ENCODE results near the gene NUCB2. TPM values are rescaled to one million over a fixed set of nuclear protein-coding genes. Genes with fewer than 3 reads are reported as not detected.

The NUCB2 gene
- total and polyA plus RNA-seq, 2 of the 13 experiments (the other 11 are each of a cell fraction or from before 2014, with no cell fraction given), result 54.2 to 82.4 TPM

DNA sequence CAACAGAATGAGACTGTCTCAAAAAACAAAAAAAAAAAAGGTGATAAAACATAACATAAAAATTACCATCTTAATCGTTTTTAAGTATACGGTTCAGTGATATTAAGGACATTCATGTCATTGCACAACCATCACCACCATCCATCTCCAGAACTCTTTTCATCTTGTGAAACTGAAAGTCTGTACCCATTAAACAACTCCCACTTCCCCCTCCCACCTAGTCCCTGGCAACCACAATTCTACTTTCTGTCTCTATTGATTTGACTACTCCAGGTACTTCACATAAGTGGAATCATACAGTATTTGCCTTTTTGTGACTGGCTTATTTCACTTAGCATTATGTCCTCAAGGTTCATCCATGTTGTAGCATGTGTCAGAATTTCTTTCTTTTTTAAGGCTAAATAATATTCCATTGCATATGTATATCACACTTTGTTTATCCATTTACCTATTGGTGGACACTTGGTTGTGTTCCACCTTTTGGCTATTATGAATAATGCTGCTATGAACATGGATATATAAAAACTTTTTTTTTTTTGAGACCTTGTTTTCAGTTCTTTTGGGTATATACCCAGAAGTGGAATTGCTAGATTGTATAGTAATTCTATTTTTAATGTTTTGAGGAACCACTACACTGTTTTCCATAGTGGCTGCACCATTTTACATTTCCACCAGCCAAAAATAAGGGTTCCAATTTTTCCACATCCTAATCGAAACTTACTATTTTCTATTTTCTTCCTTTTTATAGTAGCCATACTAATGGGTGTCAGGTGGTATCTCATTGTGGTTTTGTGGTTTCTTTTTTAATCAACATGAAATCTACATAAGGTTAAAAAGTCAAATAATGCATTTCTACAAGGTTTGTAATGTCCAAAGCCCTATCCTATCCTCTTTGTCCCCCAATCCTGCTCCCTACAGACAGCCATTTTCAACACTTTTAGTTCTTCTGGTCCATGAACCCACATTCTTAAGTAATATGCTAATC lies 45.4 kb upstream of the NUCB2 start:
- no peak overlapping the region for H3K27ac ChIP-seq (ENCODE audit: extremely low read length, insufficient read depth, low read length)
- no peak overlapping the region for H3K4me3 ChIP-seq (replicated peaks in 1 of 3; ENCODE audit: insufficient read depth in 1 of 3, low read depth in 2 of 3, low read length in 3 of 3)
- TF ChIP-seq, protein P1, sequence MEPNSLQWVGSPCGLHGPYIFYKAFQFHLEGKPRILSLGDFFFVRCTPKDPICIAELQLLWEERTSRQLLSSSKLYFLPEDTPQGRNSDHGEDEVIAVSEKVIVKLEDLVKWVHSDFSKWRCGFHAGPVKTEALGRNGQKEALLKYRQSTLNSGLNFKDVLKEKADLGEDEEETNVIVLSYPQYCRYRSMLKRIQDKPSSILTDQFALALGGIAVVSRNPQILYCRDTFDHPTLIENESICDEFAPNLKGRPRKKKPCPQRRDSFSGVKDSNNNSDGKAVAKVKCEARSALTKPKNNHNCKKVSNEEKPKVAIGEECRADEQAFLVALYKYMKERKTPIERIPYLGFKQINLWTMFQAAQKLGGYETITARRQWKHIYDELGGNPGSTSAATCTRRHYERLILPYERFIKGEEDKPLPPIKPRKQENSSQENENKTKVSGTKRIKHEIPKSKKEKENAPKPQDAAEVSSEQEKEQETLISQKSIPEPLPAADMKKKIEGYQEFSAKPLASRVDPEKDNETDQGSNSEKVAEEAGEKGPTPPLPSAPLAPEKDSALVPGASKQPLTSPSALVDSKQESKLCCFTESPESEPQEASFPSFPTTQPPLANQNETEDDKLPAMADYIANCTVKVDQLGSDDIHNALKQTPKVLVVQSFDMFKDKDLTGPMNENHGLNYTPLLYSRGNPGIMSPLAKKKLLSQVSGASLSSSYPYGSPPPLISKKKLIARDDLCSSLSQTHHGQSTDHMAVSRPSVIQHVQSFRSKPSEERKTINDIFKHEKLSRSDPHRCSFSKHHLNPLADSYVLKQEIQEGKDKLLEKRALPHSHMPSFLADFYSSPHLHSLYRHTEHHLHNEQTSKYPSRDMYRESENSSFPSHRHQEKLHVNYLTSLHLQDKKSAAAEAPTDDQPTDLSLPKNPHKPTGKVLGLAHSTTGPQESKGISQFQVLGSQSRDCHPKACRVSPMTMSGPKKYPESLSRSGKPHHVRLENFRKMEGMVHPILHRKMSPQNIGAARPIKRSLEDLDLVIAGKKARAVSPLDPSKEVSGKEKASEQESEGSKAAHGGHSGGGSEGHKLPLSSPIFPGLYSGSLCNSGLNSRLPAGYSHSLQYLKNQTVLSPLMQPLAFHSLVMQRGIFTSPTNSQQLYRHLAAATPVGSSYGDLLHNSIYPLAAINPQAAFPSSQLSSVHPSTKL (CRISPR knock-in tag; IDR thresholded peaks at IDR 0.05), result no peak
- TF ChIP-seq MXI1 (IDR thresholded peaks at IDR 0.05; ENCODE audit: borderline replicate concordance, low read depth, low read length), result no peak
- TF ChIP-seq, protein P2, sequence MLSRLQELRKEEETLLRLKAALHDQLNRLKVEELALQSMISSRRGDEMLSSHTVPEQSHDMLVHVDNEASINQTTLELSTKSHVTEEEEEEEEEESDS (CRISPR knock-in tag; IDR thresholded peaks at IDR 0.05; ENCODE audit: borderline replicate concordance), result no peak
- TF ChIP-seq RARA (CRISPR knock-in tag; IDR thresholded peaks at IDR 0.05), result no peak
- TF ChIP-seq, protein P3, sequence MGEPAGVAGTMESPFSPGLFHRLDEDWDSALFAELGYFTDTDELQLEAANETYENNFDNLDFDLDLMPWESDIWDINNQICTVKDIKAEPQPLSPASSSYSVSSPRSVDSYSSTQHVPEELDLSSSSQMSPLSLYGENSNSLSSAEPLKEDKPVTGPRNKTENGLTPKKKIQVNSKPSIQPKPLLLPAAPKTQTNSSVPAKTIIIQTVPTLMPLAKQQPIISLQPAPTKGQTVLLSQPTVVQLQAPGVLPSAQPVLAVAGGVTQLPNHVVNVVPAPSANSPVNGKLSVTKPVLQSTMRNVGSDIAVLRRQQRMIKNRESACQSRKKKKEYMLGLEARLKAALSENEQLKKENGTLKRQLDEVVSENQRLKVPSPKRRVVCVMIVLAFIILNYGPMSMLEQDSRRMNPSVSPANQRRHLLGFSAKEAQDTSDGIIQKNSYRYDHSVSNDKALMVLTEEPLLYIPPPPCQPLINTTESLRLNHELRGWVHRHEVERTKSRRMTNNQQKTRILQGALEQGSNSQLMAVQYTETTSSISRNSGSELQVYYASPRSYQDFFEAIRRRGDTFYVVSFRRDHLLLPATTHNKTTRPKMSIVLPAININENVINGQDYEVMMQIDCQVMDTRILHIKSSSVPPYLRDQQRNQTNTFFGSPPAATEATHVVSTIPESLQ (CRISPR knock-in tag; conservative IDR thresholded peaks at IDR 0.05), result no peak
- no peak for TF ChIP-seq ZNF891 (CRISPR knock-in tag; IDR thresholded peaks at IDR 0.05)
- TF ChIP-seq ZNF567 (CRISPR knock-in tag; IDR thresholded peaks at IDR 0.05; ENCODE audit: borderline replicate concordance), result no peak
- TF ChIP-seq, protein P4, sequence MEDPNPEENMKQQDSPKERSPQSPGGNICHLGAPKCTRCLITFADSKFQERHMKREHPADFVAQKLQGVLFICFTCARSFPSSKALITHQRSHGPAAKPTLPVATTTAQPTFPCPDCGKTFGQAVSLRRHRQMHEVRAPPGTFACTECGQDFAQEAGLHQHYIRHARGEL (CRISPR knock-in tag; IDR thresholded peaks at IDR 0.05), result no peak
- no peak for TF ChIP-seq ZNF333 (CRISPR knock-in tag; IDR thresholded peaks at IDR 0.05; ENCODE audit: borderline replicate concordance)
- TF ChIP-seq, protein P5, sequence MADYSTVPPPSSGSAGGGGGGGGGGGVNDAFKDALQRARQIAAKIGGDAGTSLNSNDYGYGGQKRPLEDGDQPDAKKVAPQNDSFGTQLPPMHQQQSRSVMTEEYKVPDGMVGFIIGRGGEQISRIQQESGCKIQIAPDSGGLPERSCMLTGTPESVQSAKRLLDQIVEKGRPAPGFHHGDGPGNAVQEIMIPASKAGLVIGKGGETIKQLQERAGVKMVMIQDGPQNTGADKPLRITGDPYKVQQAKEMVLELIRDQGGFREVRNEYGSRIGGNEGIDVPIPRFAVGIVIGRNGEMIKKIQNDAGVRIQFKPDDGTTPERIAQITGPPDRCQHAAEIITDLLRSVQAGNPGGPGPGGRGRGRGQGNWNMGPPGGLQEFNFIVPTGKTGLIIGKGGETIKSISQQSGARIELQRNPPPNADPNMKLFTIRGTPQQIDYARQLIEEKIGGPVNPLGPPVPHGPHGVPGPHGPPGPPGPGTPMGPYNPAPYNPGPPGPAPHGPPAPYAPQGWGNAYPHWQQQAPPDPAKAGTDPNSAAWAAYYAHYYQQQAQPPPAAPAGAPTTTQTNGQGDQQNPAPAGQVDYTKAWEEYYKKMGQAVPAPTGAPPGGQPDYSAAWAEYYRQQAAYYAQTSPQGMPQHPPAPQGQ (CRISPR knock-in tag; IDR thresholded peaks at IDR 0.05; ENCODE audit: borderline replicate concordance), result no peak
- FAIRE-seq (no peak), ATAC-seq (no peak), DNase-seq (ENCODE audit: low spot score) (no peak)
- H3K9me3 ChIP-seq (ENCODE audit: low read length), result no peaks in the 10 kb centered on the region
- no peaks in the 10 kb centered on the region for H3K36me3 ChIP-seq (replicated peaks in 1 of 2; ENCODE audit: control insufficient read depth in 1 of 2, insufficient read depth in 2 of 2, low read length in 2 of 2)
- CTCF ChIA-PET (ENCODE audit: low intra/inter-chr PET ratio, low total read pairs), result interaction anchor here (1.0 to 2.5 kb wide), 5 partner anchors 124 to 299 kb away, joined by 3 to 7 read pairs (median 3); no protein-coding TSS in a partner anchor
- H3K79me2 ChIP-seq (ENCODE audit: insufficient read depth, low read length), result no peaks in the 10 kb centered on the region
- no peak overlapping the region for H3K9ac ChIP-seq (ENCODE audit: insufficient read depth, low read depth, low read length)
- intact Hi-C loops (cut with micrococcal nuclease; ENCODE audit: unreplicated experiment) (loop anchor here (1.0 to 10.0 kb wide), 4 partner anchors 54 to 274 kb away; no protein-coding TSS in a partner anchor), in situ Hi-C loops (cut with HindIII; ENCODE audit: extremely low pct_ligation_motif_present, low pct_unique_long_range_greater_than_20kb) (loop anchor here (25.0 kb wide), 1 partner anchor 281 kb away; no protein-coding TSS in a partner anchor)
- POLR2A ChIA-PET, result no interaction called here
- H3K27me3 ChIP-seq (ENCODE audit: control insufficient read depth in 1 of 2, insufficient read depth in 2 of 2, low read length in 2 of 2), result no peaks in the 10 kb centered on the region
- 0 out of 2 replicates have a peak, but pooled peaks cover 5% of the 10 kb centered on the region for H3K4me1 ChIP-seq (ENCODE audit: insufficient read depth, low read length)
- H2AFZ ChIP-seq (ENCODE audit: low read length), result no peak overlapping the region
- no peak overlapping the region for H3K4me2 ChIP-seq (ENCODE audit: low read depth, low read length)
- 28% methylated on average over 3 of the region's 3 CpGs for WGBS (ENCODE audit: low lambda C conversion rate)
- H4K20me1 ChIP-seq (ENCODE audit: insufficient read depth, low read length), result no peaks in the 10 kb centered on the region
- no TSS peak for BruUV-seq (replicated peaks)
